Brain microvascular endothelial cell (primary cell): ENCODE results near the gene ACO2.

Experiments used
- DNase-seq: peaks from one replicate; pipeline ENCODE4 v3.0.0-alpha.2; 2020
- H3K27ac ChIP-seq: fragments of 250-450 bp; sonication (Bioruptor Pico); 2 replicates; pipeline ENCODE4 v1.5.1; 2020; ENCODE audit warnings: mild to moderate bottlenecking, moderate library complexity
- H3K27me3 ChIP-seq: fragments of 250-450 bp; sonication (Bioruptor Pico); replicated peaks from 2 replicates; pipeline ENCODE4 v1.5.1; 2020; ENCODE audit warnings: mild to moderate bottlenecking
- H3K36me3 ChIP-seq: fragments of 250-450 bp; sonication (Bioruptor Pico); replicated peaks from 2 replicates; pipeline ENCODE4 v1.5.1; 2020; ENCODE audit warnings: mild to moderate bottlenecking
- H3K4me3 ChIP-seq: 2 replicates; pipeline ENCODE4 v1.5.1; 2011; ENCODE audit warnings: low read depth, mild to moderate bottlenecking, control low read depth, low read length, moderate library complexity
- CTCF ChIP-seq: IDR thresholded peaks from 2 replicates; pipeline ENCODE4 v1.5.1; 2011; ENCODE audit warnings: low read depth, mild to moderate bottlenecking, moderate library complexity, low read length, control low read depth, inconsistent platforms; ENCODE audit errors: missing control alignments
- in situ Hi-C: cut with HindIII; loops from 2 replicates; pipeline ENCODE4 v1.10.0; 2017; ENCODE audit warnings: low sequenced_read_pairs, low pct_ligation_motif_present

Gene ACO2

GRCh38 chr22:41471568-41471967, 2.7 kb downstream of the ACO2 start:
- in situ Hi-C loops = no loop called here
- peaks cover 7% of the 10 kb centered on the region for H3K36me3 ChIP-seq
- H3K27ac ChIP-seq = no peak overlapping the region
- no peak for TF ChIP-seq CTCF
- no peak overlapping the region for H3K4me3 ChIP-seq
- no peak for DNase-seq
- H3K27me3 ChIP-seq = no peaks in the 10 kb centered on the region

GRCh38 chr22:41474872-41475451, 6.0 kb downstream of the ACO2 start:
- TF ChIP-seq CTCF = no peak
- no peak for DNase-seq
- H3K27ac ChIP-seq = no peak overlapping the region
- no peak overlapping the region for H3K4me3 ChIP-seq
- no peaks in the 10 kb centered on the region for H3K36me3 ChIP-seq
- in situ Hi-C loops = no loop called here
- H3K27me3 ChIP-seq = no peaks in the 10 kb centered on the region

GRCh38 chr22:41478473-41478872, 9.6 kb downstream of the ACO2 start:
- H3K27ac ChIP-seq = no peak overlapping the region

GRCh38 chr22:41478891-41479521, 10.1 kb downstream of the ACO2 start:
- no peak overlapping the region for H3K4me3 ChIP-seq
- H3K36me3 ChIP-seq = no peaks in the 10 kb centered on the region
- DNase-seq = no peak
- no peaks in the 10 kb centered on the region for H3K27me3 ChIP-seq
- no peak overlapping the region for H3K27ac ChIP-seq
- TF ChIP-seq CTCF = no peak
- in situ Hi-C loops = no loop called here

More at GRCh38 chr22:41478473-41478872, 9.6 kb downstream of the ACO2 start:
- H3K4me3 ChIP-seq = no peak overlapping the region
- no peaks in the 10 kb centered on the region for H3K27me3 ChIP-seq
- no peaks in the 10 kb centered on the region for H3K36me3 ChIP-seq
- in situ Hi-C loops = no loop called here
- TF ChIP-seq CTCF = no peak
- no peak for DNase-seq

GRCh38 chr22:41479671-41480396, 10.9 kb downstream of the ACO2 start:
- DNase-seq = peak; percentile 50
- H3K27ac ChIP-seq = peak overlapping the region; percentile 16

More at GRCh38 chr22:41479671-41480396, 10.9 kb downstream of the ACO2 start:
- Histone ChIP-seq H3K27me3 (no peaks in the 10 kb centered on the region), H3K36me3 (no peaks in the 10 kb centered on the region), H3K4me3 (no peak overlapping the region)
- peak; percentile 32 for TF ChIP-seq CTCF
- in situ Hi-C loops = no loop called here
